GM21381 (cell line): ENCODE data around the gene FAM13C.

Source experiments
- ATAC-seq: cut with Tn5 transposase; IDR thresholded peaks from one replicate; pipeline ENCODE4 v1.9.1; 2021; ENCODE audit warnings: mild to moderate bottlenecking, moderate library complexity; ENCODE audit not compliant: unreplicated experiment

The FAM13C gene

GRCh38 chr10:59319854-59320253, 42.5 kb downstream of the FAM13C start:
- no peak for ATAC-seq

- ATAC-seq: no peak
Observed at GRCh38 chr10:59317066-59317465, 45.3 kb downstream of the FAM13C start.

- no peak for ATAC-seq
Observed at GRCh38 chr10:59315465-59315864, 46.9 kb downstream of the FAM13C start.

GRCh38 chr10:59314268-59314667, 48.1 kb downstream of the FAM13C start:
- no peak for ATAC-seq

GRCh38 chr10:59312247-59312646, 50.1 kb downstream of the FAM13C start:
- no peak for ATAC-seq

- ATAC-seq: no peak
Observed at GRCh38 chr10:59311025-59311424, 51.3 kb downstream of the FAM13C start.

GRCh38 chr10:59310324-59310914, 51.9 kb downstream of the FAM13C start:
- no peak for ATAC-seq

GRCh38 chr10:59304521-59305097, 57.7 kb downstream of the FAM13C start:
- ATAC-seq: no peak

- ATAC-seq: no peak
Observed at GRCh38 chr10:59303018-59303417, 59.3 kb downstream of the FAM13C start.

- ATAC-seq: no peak
Observed at GRCh38 chr10:59302381-59302780, 60.0 kb downstream of the FAM13C start.

- ATAC-seq: no peak
Observed at GRCh38 chr10:59301067-59301754, 61.1 kb downstream of the FAM13C start.

GRCh38 chr10:59300386-59300785, 62.0 kb downstream of the FAM13C start:
- ATAC-seq: no peak

- no peak for ATAC-seq
Observed at GRCh38 chr10:59299933-59300332, 62.4 kb downstream of the FAM13C start.

- ATAC-seq: no peak
Observed at GRCh38 chr10:59290448-59290847, 71.9 kb downstream of the FAM13C start.

- ATAC-seq: no peak
Observed at GRCh38 chr10:59289853-59290252, 72.5 kb downstream of the FAM13C start.

- no peak for ATAC-seq
Observed at GRCh38 chr10:59287587-59288255, 74.6 kb downstream of the FAM13C start.

- no peak for ATAC-seq
Observed at GRCh38 chr10:59285848-59286247, 76.5 kb downstream of the FAM13C start.

- no peak for ATAC-seq
Observed at GRCh38 chr10:59285073-59285472, 77.3 kb downstream of the FAM13C start.

- ATAC-seq: no peak
Observed at GRCh38 chr10:59284118-59284975, 78.0 kb downstream of the FAM13C start.

GRCh38 chr10:59283456-59284091, 78.8 kb downstream of the FAM13C start:
- no peak for ATAC-seq
